ENCODE measurements around the gene LARP1.

The LARP1 gene

GRCh38 chr5:154795235-154795596 lies 40.0 kb downstream of the LARP1 start:
- CTCF ChIA-PET, result no interaction called here
- H3K27ac ChIP-seq, result no peak overlapping the region
- POLR2A ChIA-PET (ENCODE audit: low non-redundant PET), result no interaction called here
- no peak for TF ChIP-seq CTCF (conservative IDR thresholded peaks at IDR 0.05; ENCODE audit: low read depth)
- no peak for DNase-seq (ENCODE audit: low spot score)

DNA sequence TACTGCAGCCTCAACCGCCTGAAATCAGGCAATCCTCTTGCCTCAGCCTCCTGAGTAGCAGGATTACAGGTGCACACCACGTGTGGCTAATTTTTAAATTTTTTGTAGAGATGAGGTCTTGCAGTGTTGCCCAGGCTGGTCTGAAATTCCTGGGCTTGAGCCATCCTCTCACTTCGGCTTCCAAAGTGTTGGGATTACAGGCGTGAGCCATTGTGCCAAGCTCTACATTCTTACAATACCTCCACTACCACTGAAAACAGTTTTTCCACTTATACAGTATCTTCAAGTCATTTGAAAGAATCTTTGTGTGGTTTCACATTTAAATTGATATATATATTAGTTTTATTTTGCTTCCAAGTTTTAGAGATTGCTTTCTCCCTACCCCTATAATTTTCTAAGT lies 42.6 kb downstream of the LARP1 start:
- DNase-seq (ENCODE audit: low spot score), result no peak
- ChIA-PET POLR2A (ENCODE audit: low non-redundant PET) (no interaction called here), CTCF (interaction anchor here (0.6 kb wide), 2 partner anchors 84 to 217 kb away, joined by 4 read pairs; no protein-coding TSS in a partner anchor)
- no peak for TF ChIP-seq CTCF (conservative IDR thresholded peaks at IDR 0.05; ENCODE audit: low read depth)
- H3K27ac ChIP-seq, result no peak overlapping the region

DNA sequence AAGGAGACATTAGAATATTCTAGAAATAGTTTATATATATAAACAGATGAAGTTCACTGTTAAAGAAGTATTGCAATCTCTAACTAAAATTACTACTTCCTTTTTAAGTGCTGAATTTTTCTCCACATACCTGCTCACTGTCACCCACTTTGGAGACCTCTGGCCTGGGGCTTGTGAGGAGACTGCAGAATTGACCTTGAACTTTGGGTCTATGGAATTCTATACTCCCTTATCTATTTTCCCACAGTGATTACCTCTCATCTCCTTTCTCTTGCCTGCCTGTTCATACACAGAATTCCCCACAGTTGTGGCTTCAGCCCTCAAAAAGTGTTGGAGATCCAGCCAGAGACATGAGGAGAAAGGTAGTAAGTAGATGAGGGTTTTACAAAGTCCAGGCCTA lies 45.4 kb downstream of the LARP1 start:
- DNase-seq (ENCODE audit: low spot score), result no peak
- POLR2A ChIA-PET (ENCODE audit: low non-redundant PET), result no interaction called here
- H3K27ac ChIP-seq, result no peak overlapping the region
- CTCF ChIA-PET, result interaction anchor here (0.6 kb wide), 1 partner anchor 83 kb away, joined by 3 read pairs; no protein-coding TSS in a partner anchor
- TF ChIP-seq CTCF (conservative IDR thresholded peaks at IDR 0.05; ENCODE audit: low read depth), result no peak

DNA sequence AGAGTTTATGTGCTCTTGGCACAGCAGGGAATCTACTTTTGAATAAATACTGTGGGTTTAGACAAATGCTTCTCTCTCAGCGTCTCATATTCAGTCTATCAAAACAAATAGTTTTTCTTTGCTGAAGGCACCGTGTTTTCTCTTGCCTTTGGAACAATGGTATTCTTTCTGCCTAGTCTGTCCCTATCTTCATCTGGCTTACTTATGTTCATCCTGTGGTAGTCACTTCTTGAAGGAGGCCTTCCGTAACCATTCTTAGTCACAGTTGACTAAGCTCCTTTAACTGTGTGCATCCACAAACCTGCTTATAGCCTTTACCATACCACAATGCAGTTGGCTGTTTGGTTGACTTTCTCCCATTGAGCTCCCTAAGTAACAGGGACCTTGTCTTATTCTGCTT lies 45.9 kb downstream of the LARP1 start:
- ChIA-PET CTCF (interaction anchor here (0.6 to 0.9 kb wide), 2 partner anchors 84 to 151 kb away, joined by 3 read pairs; no protein-coding TSS in a partner anchor), POLR2A (ENCODE audit: low non-redundant PET) (no interaction called here)
- no peak overlapping the region for H3K27ac ChIP-seq
- no peak for TF ChIP-seq CTCF (conservative IDR thresholded peaks at IDR 0.05; ENCODE audit: low read depth)
- no peak for DNase-seq (ENCODE audit: low spot score)

- DNase-seq (ENCODE audit: low spot score), result no peak
- H3K27ac ChIP-seq, result no peak overlapping the region
- ChIA-PET POLR2A (ENCODE audit: low non-redundant PET) (no interaction called here), CTCF (interaction anchor here (0.9 kb wide), 1 partner anchor 152 kb away, joined by 3 read pairs; no protein-coding TSS in a partner anchor)
- TF ChIP-seq CTCF (conservative IDR thresholded peaks at IDR 0.05; ENCODE audit: low read depth), result no peak
Observed at GRCh38 chr5:154802050-154802449, 46.9 kb downstream of the LARP1 start.

GRCh38 chr5:154806176-154806575 lies 51.0 kb downstream of the LARP1 start:
- CTCF ChIA-PET, result interaction anchor here (0.6 kb wide), 1 partner anchor 154 kb away, joined by 6 read pairs; no protein-coding TSS in a partner anchor
- no peak for TF ChIP-seq CTCF (conservative IDR thresholded peaks at IDR 0.05; ENCODE audit: low read depth)

More at GRCh38 chr5:154806176-154806575, 51.0 kb downstream of the LARP1 start:
- DNase-seq (ENCODE audit: low spot score), result no peak
- POLR2A ChIA-PET (ENCODE audit: low non-redundant PET), result no interaction called here
- H3K27ac ChIP-seq, result no peak overlapping the region
